Mucosa of rectum (tissue), 2 donors: ENCODE data around the gene LRCH4.

Experiments
- H3K27ac ChIP-seq, 2 donors: one replicate each; pipeline ENCODE4 v1.7.0; 2013; ENCODE audit warnings: inconsistent platforms in 2 of 2, low read depth in 2 of 2, low read length in 2 of 2
- H3K27me3 ChIP-seq, 2 donors: one replicate each; pipeline ENCODE4 v1.7.0; 2013; ENCODE audit warnings: low read length in 2 of 2; ENCODE audit not compliant: control insufficient read depth in 2 of 2, insufficient read depth in 2 of 2
- H3K36me3 ChIP-seq, 2 donors: one replicate each; pipeline ENCODE4 v1.7.0; 2013; ENCODE audit warnings: low read length in 2 of 2; ENCODE audit not compliant: control insufficient read depth in 2 of 2, insufficient read depth in 2 of 2
- H3K4me1 ChIP-seq, 2 donors: one replicate each; pipeline ENCODE4 v1.7.0; 2013; ENCODE audit warnings: low read length in 2 of 2, mild to moderate bottlenecking in 1 of 2; ENCODE audit not compliant: control insufficient read depth in 2 of 2, insufficient read depth in 2 of 2
- H3K4me3 ChIP-seq, 2 donors: one replicate each; pipeline ENCODE4 v1.7.0; 2013; ENCODE audit warnings: low read length in 2 of 2
- H3K9ac ChIP-seq, 2 donors: one replicate each; pipeline ENCODE4 v1.7.0; 2013; ENCODE audit warnings: low read length in 2 of 2, low read depth in 1 of 2, mild to moderate bottlenecking in 1 of 2
- H3K9me3 ChIP-seq, 2 donors: one replicate each; pipeline ENCODE4 v1.7.0; 2013; ENCODE audit warnings: low read length in 2 of 2; ENCODE audit not compliant: control insufficient read depth in 2 of 2
- donor health status: healthy.
- donor health status: Normal muscosa, but diverticular disease.

The LRCH4 gene

GRCh38 chr7:100604976-100605911 lies 19.3 kb upstream of the LRCH4 start:
- H3K4me3 ChIP-seq, result peak overlapping the region; percentile 67 to 70
- H3K9me3 ChIP-seq, result no peaks in the 10 kb centered on the region
- no peaks in the 10 kb centered on the region for H3K36me3 ChIP-seq
- peak overlapping the region in 1 of 2 donors; percentile 58 for H3K27ac ChIP-seq
- peaks cover 17 to 18% of the 10 kb centered on the region in 2 donors for H3K4me1 ChIP-seq
- no peaks in the 10 kb centered on the region for H3K27me3 ChIP-seq
- peak overlapping the region in 1 of 2 donors; percentile 54 for H3K9ac ChIP-seq

- H3K36me3 ChIP-seq, result no peaks in the 10 kb centered on the region
- no peaks in the 10 kb centered on the region for H3K27me3 ChIP-seq
- peak overlapping the region; percentile 52 to 54 for H3K9ac ChIP-seq
- peak overlapping the region; percentile 55 to 68 for H3K27ac ChIP-seq
- peak overlapping the region; percentile 67 to 70 for H3K4me3 ChIP-seq
- peaks cover 17 to 18% of the 10 kb centered on the region in 2 donors for H3K4me1 ChIP-seq
- H3K9me3 ChIP-seq, result no peaks in the 10 kb centered on the region
Measured at GRCh38 chr7:100604028-100604975, 18.4 kb upstream of the LRCH4 start.

GRCh38 chr7:100603726-100604027 lies 17.7 kb upstream of the LRCH4 start:
- peak overlapping the region; percentile 51 to 52 for H3K9ac ChIP-seq
- H3K27ac ChIP-seq, result peak overlapping the region; percentile 55 to 68
- no peaks in the 10 kb centered on the region for H3K9me3 ChIP-seq
- H3K36me3 ChIP-seq, result no peaks in the 10 kb centered on the region
- peak overlapping the region; percentile 67 to 70 for H3K4me3 ChIP-seq
- H3K4me1 ChIP-seq, result peaks cover 17 to 18% of the 10 kb centered on the region in 2 donors
- no peaks in the 10 kb centered on the region for H3K27me3 ChIP-seq

DNA sequence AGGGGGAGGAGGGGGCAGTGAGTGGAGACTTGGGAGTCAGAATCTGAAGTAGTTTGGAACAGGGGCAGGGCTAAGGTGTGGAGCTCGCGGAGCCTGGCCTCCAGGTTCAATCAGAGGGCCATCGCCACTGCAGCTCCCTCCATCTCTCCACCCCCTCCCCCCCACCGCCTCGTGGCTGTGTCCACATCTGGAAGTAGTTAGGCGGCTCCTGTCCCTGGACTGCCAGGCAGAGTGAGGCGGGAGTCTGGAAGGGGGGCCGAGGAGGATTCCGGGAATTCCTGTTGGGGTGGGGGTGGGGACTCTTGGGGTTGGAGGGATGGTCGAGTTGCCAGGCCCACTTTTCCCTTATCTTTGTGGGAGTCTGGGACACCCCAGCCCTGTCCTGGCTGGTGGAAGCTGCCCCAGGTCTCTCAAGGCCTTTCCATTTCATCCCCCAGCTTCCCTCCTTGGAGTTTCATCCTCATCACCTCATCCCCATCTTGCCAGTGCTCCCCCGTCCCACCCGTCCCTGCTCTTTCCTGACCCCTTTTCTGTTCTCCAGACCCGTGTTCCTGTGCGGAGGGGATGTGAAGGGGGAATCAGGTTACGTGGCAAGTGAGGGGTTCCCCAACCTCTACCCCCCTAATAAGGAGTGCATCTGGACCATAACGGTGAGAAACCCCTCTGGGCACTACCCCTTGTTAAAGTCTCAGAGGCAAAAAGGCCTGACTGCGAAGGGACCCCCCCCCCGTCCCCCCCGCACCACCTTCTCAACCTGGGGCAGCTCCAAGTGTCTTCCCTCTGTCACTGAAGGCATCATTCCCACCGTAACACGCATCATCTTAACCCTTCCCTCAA lies 17.2 kb upstream of the LRCH4 start:
- Histone ChIP-seq H3K4me3 (peak overlapping the region; percentile 67 to 70), H3K9ac (peak overlapping the region; percentile 51 to 52), H3K27ac (peak overlapping the region; percentile 55 to 68), H3K27me3 (no peaks in the 10 kb centered on the region), H3K36me3 (no peaks in the 10 kb centered on the region), H3K9me3 (no peaks in the 10 kb centered on the region), H3K4me1 (peaks cover 17 to 18% of the 10 kb centered on the region in 2 donors)

DNA sequence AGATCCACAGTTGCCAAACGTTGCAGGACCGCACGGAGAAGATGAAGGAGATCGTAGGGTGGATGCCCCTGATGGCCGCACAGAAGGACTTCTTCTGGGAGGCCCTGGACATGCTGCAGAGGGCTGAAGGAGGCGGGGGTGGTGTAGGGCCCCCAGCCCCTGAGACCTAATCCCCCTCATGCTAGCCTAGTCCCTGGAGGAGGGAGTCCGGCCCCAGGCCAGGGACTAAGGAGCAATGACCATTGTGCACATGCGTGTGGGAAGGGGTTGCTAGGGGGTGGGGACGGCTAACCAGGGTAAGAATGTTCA lies 14.8 kb upstream of the LRCH4 start:
- H3K4me1 ChIP-seq, result peaks cover 16 to 18% of the 10 kb centered on the region in 2 donors
- H3K9me3 ChIP-seq, result no peaks in the 10 kb centered on the region
- H3K27ac ChIP-seq, result no peak overlapping the region
- no peaks in the 10 kb centered on the region for H3K27me3 ChIP-seq
- H3K36me3 ChIP-seq, result no peaks in the 10 kb centered on the region
- H3K4me3 ChIP-seq, result no peak overlapping the region
- no peak overlapping the region for H3K9ac ChIP-seq

DNA sequence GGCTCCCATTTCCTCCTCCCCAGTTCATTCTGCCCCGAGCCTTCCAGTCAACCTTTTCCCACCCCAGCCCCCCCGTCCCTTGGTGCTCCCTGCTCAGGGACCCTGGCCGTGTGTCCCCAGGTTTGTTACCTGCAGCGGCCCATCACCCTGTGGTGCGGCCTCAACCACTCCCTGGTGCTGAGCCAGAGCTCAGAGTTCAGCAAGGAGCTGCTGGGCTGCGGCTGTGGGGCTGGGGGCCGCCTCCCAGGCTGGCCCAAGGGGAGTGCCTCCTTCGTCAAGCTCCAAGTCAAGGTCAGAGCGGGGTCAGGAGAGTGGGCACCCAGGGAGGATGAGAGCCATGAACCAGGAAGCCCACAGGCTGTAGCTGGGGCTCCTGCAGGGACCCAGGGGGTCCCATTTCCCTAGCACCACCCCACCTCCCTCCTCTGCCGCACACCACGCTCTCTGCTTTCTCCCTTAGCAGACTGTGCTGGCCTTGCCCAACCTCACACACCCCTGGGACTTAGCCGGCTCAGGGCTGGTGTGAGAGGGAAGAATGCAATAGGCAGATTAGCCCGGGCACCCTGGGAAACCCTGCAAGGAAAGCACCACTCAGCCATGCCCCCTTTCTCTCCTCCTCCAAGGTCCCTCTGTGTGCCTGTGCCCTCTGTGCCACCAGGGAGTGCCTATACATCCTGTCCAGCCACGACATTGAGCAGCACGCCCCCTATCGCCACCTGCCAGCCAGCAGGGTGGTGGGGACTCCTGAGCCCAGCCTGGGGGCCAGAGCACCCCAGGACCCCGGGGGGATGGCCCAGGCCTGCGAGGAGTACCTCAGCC lies 14.2 kb upstream of the LRCH4 start:
- Histone ChIP-seq H3K9me3 (no peaks in the 10 kb centered on the region), H3K4me3 (no peak overlapping the region), H3K36me3 (no peaks in the 10 kb centered on the region), H3K27me3 (no peaks in the 10 kb centered on the region), H3K4me1 (peaks cover 11 to 14% of the 10 kb centered on the region in 2 donors), H3K9ac (no peak overlapping the region), H3K27ac (no peak overlapping the region)

DNA sequence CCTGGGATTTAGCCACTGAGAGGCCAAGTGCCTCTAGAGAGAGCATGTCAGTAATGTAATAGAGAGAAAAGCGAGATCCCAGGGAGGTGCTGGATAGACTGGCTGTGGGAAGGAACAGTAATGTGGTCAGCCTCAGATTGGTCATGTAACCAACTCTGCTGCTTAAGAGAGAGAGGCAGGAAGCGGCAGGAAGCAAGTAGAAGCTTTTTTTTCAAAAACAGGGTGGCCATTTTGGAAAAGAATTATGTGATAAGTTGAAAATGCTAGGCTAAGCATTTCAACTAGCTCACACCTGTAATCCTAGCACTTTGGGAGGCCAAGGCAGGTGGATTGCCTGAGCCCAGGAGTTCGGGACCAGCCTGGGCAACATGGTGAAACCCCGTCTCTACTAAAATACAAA lies 12.5 kb upstream of the LRCH4 start:
- no peaks in the 10 kb centered on the region for H3K36me3 ChIP-seq
- H3K4me3 ChIP-seq, result no peak overlapping the region
- H3K9me3 ChIP-seq, result no peaks in the 10 kb centered on the region
- H3K27me3 ChIP-seq, result no peaks in the 10 kb centered on the region
- no peak overlapping the region for H3K27ac ChIP-seq
- H3K9ac ChIP-seq, result no peak overlapping the region
- H3K4me1 ChIP-seq, result peaks cover 0 to 5% of the 10 kb centered on the region in 2 donors

GRCh38 chr7:100595188-100595587 lies 9.3 kb upstream of the LRCH4 start:
- H3K9ac ChIP-seq, result no peak overlapping the region
- no peak overlapping the region for H3K27ac ChIP-seq
- no peaks in the 10 kb centered on the region for H3K9me3 ChIP-seq
- no peaks in the 10 kb centered on the region for H3K4me1 ChIP-seq
- no peaks in the 10 kb centered on the region for H3K27me3 ChIP-seq
- H3K4me3 ChIP-seq, result no peak overlapping the region
- no peaks in the 10 kb centered on the region for H3K36me3 ChIP-seq

DNA sequence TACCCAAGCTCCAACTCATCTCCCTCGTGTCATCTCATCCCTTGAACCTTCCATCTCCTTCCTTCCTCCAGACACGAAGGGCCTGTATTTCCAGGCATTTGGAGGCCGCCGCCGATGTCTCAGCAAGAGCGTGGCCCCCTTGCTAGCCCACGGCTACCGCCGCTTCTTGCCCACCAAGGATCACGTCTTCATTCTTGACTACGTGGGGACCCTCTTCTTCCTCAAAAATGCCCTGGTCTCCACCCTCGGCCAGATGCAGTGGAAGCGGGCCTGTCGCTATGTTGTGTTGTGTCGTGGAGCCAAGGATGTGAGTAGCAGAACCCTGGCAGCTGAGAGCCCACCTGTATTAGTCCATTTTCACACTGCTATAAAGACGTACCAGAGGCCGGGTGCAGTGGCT lies 5.7 kb upstream of the LRCH4 start:
- Histone ChIP-seq H3K9ac (no peak overlapping the region), H3K36me3 (no peaks in the 10 kb centered on the region), H3K9me3 (no peaks in the 10 kb centered on the region), H3K4me1 (peaks cover 0 to 4% of the 10 kb centered on the region in 2 donors), H3K4me3 (no peak overlapping the region), H3K27ac (no peak overlapping the region), H3K27me3 (no peaks in the 10 kb centered on the region)
